Stimulated activated CD4-positive, alpha-beta T cell treated with anti-CD3 and anti-CD28 coated beads, TNF-alpha, amount 100 ng/mL, for 1 hour (primary cell): ENCODE results near the gene TCP11.

ENCODE experiments used
- DNase-seq, 3 donors: peaks; one replicate each; pipeline ENCODE4 v3.0.0-alpha.2; 2020; ENCODE audit warnings: low read depth in 3 of 3, low spot score in 1 of 3

Gene TCP11

GRCh38 chr6:35082733-35083403 is 58.3 kb downstream of the TCP11 start:
- DNase-seq, result no peak

GRCh38 chr6:35082046-35082732 is 59.0 kb downstream of the TCP11 start:
- DNase-seq, result no peak

GRCh38 chr6:35081426-35081851 is 59.7 kb downstream of the TCP11 start:
- no peak for DNase-seq

GRCh38 chr6:35080821-35081425 is 60.2 kb downstream of the TCP11 start:
- DNase-seq, result no peak

- no peak for DNase-seq
Observed at GRCh38 chr6:35080016-35080680, 61.0 kb downstream of the TCP11 start.

GRCh38 chr6:35079311-35080000 is 61.7 kb downstream of the TCP11 start:
- DNase-seq, result no peak

- no peak for DNase-seq
Observed at GRCh38 chr6:35078896-35079295, 62.2 kb downstream of the TCP11 start.

- no peak for DNase-seq
Observed at GRCh38 chr6:35078226-35078850, 62.8 kb downstream of the TCP11 start.

- DNase-seq, result no peak
Observed at GRCh38 chr6:35077713-35078105, 63.4 kb downstream of the TCP11 start.

GRCh38 chr6:35076997-35077712 is 64.0 kb downstream of the TCP11 start:
- DNase-seq, result no peak

- no peak for DNase-seq
Observed at GRCh38 chr6:35073766-35074471, 67.2 kb downstream of the TCP11 start.

- no peak for DNase-seq
Observed at GRCh38 chr6:35073211-35073610, 67.9 kb downstream of the TCP11 start.

GRCh38 chr6:35072698-35073055 is 68.5 kb downstream of the TCP11 start:
- no peak for DNase-seq

- DNase-seq, result no peak
Observed at GRCh38 chr6:35072051-35072697, 69.0 kb downstream of the TCP11 start.

- DNase-seq, result no peak
Observed at GRCh38 chr6:35071347-35071994, 69.7 kb downstream of the TCP11 start.

- no peak for DNase-seq
Observed at GRCh38 chr6:35070111-35070510, 71.0 kb downstream of the TCP11 start.

GRCh38 chr6:35069262-35069661 is 71.9 kb downstream of the TCP11 start:
- no peak for DNase-seq

GRCh38 chr6:35068644-35069043 is 72.5 kb downstream of the TCP11 start:
- no peak for DNase-seq

GRCh38 chr6:35068206-35068605 is 72.9 kb downstream of the TCP11 start:
- DNase-seq, result no peak
